Lower leg skin (tissue), 3 donors: ENCODE measurements around the gene TXNIP.

ENCODE experiments used
- CTCF ChIP-seq, 3 donors: fragments of 450-650 bp; IDR thresholded peaks; one replicate each; pipeline ENCODE4 v1.5.1; 2016; ENCODE audit warnings: antibody characterized with exemption in 3 of 3, mild to moderate bottlenecking in 3 of 3, moderate library complexity in 2 of 3
- POLR2A ChIP-seq, 2 donors: fragments of 450-650 bp; IDR thresholded peaks; one replicate each; pipeline ENCODE4 v1.6.1; 2016 to 2017; ENCODE audit warnings: antibody characterized with exemption in 2 of 2, mild to moderate bottlenecking in 1 of 2, moderate library complexity in 1 of 2

GRCh38 chr1:145972580-145972979 is 23.8 kb downstream of the TXNIP start:
- TF ChIP-seq CTCF (IDR thresholded peaks at IDR 0.05) (no peak), POLR2A (IDR thresholded peaks at IDR 0.05) (no peak)
